Spleen (tissue), 7 donors: Measurements from ENCODE around the gene GNA14.

Experiments used
- POLR2A ChIP-seq, 3 donors: fragments of 450-650 bp; IDR thresholded peaks; one replicate each; pipeline ENCODE4 v1.5.1; 2017; ENCODE audit warnings: antibody characterized with exemption in 3 of 3, mild to moderate bottlenecking in 1 of 3
- POLR2AphosphoS5 ChIP-seq, 3 donors: sonication (generic); formaldehyde crosslinking; IDR thresholded peaks; one replicate each; pipeline ENCODE4 v1.5.1; 2017; ENCODE audit warnings: antibody characterized with exemption in 3 of 3
- TF ChIP-seq, protein P1 (sequence below), 11 experiments: fragments of 200-600 bp in 7 of 11; fragments of 450-650 bp in 4 of 11; sonication (generic) in 4 of 11; IDR thresholded peaks in 8 of 11; conservative IDR thresholded peaks in 3 of 11; 1 replicate in 7 of 11; 2 replicates in 4 of 11; pipeline versions ENCODE4 v1.4.0 to v1.8.0; 2016 to 2021; ENCODE audit warnings: antibody characterized with exemption in 11 of 11, inconsistent platforms in 4 of 11, mild to moderate bottlenecking in 1 of 11
- donor health status: DM: no; HTN: no; CAD: no; lungs with moderate emphysema.
- donor health status: DM: no; HTN: no; CAD: no.
- donor health status: DM: no; HTN: no; CAD: no.

DNA sequence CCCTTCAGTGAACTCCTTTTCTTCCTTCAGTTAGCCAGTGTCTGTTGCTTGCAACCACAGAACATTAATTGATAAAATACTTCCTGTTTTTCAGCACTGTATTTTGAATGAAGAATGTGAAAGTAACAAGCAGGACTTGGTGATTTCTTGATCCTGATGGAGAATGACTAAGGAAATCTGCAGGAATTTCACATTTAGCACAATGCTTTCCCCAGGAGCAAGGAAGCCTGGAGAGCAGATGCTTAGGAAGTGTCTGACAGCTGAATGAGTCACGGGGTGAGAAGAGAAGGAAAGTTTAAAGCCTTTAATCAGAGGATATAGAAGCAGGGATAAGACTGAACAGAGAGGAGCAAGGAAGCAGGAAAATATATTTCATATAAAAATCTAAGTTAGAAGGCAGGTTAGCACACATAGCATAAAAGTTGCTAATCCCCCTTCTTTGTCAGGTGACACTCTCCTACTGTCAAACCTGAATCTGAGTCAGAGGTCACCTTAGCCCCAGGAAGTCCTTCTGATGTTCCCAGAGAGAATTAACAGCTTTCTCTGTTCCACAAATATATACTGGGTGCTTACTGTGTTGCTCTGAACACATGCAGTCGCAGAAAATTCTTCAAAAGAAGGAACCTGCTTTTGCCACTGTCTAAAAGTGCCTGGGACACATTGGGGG is 59.7 kb downstream of the GNA14 start:
- TF ChIP-seq, protein P1, sequence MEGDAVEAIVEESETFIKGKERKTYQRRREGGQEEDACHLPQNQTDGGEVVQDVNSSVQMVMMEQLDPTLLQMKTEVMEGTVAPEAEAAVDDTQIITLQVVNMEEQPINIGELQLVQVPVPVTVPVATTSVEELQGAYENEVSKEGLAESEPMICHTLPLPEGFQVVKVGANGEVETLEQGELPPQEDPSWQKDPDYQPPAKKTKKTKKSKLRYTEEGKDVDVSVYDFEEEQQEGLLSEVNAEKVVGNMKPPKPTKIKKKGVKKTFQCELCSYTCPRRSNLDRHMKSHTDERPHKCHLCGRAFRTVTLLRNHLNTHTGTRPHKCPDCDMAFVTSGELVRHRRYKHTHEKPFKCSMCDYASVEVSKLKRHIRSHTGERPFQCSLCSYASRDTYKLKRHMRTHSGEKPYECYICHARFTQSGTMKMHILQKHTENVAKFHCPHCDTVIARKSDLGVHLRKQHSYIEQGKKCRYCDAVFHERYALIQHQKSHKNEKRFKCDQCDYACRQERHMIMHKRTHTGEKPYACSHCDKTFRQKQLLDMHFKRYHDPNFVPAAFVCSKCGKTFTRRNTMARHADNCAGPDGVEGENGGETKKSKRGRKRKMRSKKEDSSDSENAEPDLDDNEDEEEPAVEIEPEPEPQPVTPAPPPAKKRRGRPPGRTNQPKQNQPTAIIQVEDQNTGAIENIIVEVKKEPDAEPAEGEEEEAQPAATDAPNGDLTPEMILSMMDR (IDR thresholded peaks at IDR 0.05 in 8 of 11, conservative IDR thresholded peaks at IDR 0.05 in 3 of 11): no peak
- TF ChIP-seq POLR2AphosphoS5 (IDR thresholded peaks at IDR 0.05) (no peak), POLR2A (IDR thresholded peaks at IDR 0.05) (no peak)
